HG03469 (cell line): Measurements from ENCODE around the gene UBE2E1.

Source experiments
- ATAC-seq: cut with Tn5 transposase; IDR thresholded peaks from one replicate; pipeline ENCODE4 v1.9.1; 2021; ENCODE audit warnings: mild to moderate bottlenecking, moderate library complexity, moderate number of reproducible peaks; ENCODE audit not compliant: unreplicated experiment

UBE2E1 gene

GRCh38 chr3:23819599-23820360 lies 14.0 kb downstream of the UBE2E1 start:
- ATAC-seq: peak; percentile 46

- no peak for ATAC-seq
Observed at GRCh38 chr3:23820888-23821287, 15.1 kb downstream of the UBE2E1 start.

DNA sequence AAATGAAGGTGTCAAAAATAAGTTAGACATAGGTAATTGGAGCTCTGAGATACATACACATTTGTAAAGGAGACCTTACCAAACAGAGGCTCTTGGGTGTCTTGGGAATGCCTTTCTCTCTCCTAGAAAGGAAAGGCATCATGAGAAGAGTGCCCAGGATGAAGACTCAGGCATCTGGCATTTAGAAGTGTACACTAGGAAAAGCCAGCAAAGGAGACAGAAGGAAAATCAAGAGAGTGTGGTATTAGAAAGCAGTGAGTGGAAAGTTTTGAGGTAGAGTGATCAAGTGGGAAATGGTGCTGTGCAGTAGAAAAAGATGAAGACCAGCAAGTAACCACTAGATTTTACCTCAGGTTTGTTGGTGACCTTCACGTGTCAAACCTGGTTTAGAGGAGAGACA lies 16.1 kb downstream of the UBE2E1 start:
- no peak for ATAC-seq

GRCh38 chr3:23822559-23822958 lies 16.8 kb downstream of the UBE2E1 start:
- no peak for ATAC-seq

GRCh38 chr3:23823620-23824019 lies 17.9 kb downstream of the UBE2E1 start:
- ATAC-seq: no peak

DNA sequence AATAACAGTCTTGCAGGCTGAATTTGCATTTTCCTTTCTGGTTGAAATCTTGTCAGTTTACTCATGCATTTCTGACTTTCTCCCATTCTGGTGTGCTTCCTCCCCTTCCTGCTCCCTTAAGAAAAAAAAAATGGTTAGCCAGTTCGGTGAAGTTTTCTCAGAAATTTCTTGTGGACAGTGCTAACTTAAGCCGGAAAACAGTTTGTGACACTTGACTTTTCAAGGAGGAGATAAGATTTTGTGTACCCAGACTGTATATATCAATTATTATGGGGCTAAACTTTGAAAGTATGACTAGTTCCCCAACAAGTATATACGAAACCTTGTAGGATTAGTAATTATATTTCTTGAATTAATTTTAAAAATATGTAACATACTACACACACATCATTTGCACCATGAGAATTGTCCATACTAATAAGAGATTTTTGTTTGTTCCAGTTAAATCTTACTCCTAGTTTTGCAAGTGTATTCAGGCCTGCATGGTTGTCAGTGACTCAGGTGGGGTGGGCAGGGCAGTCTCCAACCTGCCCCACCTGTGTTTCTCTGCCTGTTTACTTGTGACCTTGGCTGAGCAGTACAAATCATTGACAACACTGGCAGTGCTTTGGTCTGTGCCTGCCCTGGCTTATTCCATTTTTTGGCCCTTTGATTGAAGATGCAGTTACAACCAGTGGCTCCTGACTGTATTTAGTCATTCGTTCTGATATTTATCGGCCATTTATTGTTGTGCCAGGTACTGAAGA lies 19.1 kb downstream of the UBE2E1 start:
- ATAC-seq: no peak

- ATAC-seq: no peak
Observed at GRCh38 chr3:23825802-23826201, 20.0 kb downstream of the UBE2E1 start.

DNA sequence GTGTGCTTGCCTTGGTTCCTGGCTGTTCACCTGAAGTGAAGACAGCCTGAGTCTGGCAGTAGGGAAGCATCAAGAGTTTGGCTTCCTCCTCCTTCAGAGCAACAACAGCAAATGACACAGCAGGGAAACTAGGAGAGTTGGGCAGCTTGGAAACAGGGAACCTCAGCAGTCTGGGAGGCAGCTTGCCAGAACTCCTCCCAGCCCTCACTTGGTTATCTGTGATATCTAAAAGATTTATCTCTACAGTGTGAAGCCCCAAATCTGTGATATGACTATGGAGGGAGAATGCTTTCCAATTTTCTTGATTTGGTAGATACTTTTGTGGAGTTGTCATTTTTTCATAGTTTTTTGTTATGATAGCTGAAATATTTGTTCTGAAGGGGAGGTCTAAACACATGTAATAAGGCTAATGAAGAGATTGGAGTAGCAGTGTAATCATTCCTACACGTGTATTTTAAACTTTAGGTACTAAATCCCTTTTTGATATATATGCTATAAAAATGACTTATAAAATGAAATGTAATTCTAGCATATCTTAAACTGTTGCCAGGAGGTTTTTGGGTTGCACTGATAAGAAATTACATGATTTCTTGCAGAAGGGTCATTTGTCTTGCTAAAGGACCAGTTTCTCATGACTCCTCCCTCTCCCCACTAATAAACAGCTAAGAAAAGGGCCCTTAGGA lies 20.8 kb downstream of the UBE2E1 start:
- ATAC-seq: no peak

- peak; percentile 47 for ATAC-seq
Observed at GRCh38 chr3:23829242-23829934, 23.6 kb downstream of the UBE2E1 start.

GRCh38 chr3:23830869-23831484 lies 25.2 kb downstream of the UBE2E1 start:
- peak; percentile 77 for ATAC-seq

DNA sequence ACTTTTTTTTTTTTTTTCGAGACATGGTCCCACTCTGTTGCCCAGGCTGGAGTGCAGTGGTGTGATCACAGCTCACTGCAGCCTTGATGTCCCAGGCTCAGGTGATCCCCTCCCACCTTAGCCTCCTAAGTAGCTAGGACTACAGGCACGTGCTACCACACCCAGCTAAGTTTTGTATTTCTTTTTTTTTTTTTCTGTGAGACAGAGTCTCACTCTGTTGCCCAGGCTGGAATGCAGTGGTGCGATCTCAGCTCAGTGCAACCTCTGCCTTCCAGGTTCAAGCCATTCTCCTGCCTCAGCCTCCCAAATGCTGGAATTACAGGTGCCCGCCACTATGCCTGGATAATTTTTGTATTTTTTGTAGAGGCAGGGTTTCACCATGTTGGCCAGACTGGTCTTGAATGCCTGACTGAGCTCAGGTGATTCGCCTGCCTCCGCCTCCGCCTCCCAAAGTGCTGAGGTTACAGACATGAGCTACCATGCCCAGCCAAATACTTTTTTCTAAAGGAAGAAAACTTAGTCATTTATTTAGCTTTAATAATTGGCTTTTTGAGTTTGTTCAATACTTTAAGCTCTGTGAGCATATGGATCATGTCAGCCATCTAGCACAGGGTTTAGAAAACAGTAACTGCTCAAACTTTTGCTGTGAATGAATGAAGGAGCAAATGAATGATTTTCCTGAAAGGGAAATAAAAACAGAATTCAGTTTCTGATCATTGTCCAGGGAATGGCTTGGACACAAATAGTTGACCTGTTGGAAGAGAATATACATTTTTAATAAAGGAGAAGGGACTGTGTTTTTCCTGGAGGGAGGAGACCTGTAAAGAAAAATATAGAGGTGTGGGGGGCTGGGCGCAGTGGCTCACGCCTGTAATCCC lies 26.0 kb downstream of the UBE2E1 start:
- peak; percentile 9 for ATAC-seq

DNA sequence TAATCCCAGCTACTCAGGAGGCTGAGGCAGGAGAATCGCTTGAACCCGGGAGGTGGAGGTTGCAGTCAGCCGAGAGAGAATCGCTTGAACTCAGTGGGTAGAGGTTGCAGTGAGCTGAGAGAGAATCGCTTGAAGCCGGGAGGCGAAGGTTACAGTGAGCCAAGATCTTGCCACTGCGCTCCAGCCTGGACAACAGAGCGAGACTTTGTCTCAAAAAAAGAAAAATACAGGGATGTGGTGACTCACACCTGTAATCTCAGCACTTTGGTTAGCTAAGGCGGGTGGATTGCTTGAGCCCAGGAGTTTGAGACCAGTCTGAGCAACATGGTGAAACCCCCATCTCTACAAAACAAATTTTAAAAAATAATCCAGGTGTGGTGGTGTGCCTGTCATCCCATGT lies 26.8 kb downstream of the UBE2E1 start:
- no peak for ATAC-seq

- no peak for ATAC-seq
Observed at GRCh38 chr3:23834082-23834870, 28.5 kb downstream of the UBE2E1 start.

GRCh38 chr3:23835087-23835486 lies 29.3 kb downstream of the UBE2E1 start:
- no peak for ATAC-seq

DNA sequence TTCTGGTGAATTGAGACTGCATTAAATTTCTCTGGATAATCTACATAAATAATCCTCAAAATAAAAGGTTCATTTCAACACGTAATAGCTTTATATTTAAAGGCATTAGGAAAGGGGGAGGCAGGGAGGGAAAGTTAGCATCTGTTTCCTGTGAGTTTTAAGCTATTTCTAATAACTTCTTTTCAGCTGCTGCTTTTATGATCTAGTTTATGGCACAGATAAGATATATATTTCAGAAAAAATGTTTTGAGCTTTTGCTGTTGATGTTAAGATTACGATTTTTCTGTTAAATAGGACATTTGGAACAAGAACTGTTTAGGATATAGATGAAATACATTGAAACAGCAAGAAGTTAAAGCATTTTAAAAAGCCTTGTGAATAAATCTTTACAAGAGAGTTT lies 30.0 kb downstream of the UBE2E1 start:
- no peak for ATAC-seq

- no peak for ATAC-seq
Observed at GRCh38 chr3:23836536-23837230, 30.9 kb downstream of the UBE2E1 start.

DNA sequence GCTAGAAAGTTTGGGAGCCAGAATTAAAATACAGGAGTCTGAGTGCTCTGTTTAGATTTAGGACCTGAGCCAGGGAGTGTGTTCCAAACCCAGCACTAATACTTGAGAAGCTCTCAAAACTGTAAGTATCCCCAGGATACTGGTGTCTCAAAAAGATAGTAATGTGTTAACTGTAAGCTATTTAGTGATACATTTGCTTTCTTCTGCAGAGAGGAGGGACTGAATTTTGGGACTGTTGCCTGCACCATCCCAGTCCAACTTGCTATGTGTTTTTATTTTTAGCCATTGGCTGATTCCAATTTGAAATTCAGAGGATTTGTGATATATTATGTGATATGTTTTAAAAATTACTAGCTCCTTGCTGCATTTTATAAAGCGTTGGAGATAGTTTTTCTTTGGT lies 31.5 kb downstream of the UBE2E1 start:
- no peak for ATAC-seq

DNA sequence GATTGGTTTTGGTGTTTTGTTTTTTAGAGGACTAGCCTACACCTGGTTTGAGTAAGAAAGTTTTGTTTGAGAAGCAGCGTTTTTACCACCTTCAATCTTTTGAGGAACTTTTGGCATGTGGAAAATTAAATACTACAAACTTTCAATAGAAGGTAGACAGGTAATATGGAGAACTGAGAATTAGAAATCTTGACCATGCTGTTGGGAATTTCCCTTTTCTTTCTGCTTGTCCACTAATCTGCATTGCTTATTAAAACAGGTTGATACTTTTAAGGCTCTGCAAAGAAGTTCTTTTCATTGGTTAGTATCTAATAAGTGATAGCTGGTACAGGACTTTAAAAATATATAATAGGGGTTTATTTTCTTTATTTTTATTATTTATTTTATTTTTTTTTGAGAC lies 31.9 kb downstream of the UBE2E1 start:
- no peak for ATAC-seq
